DMS 273 treated with DMSO at 0.1 percent for 48 hours (cell line): ENCODE results near the gene FOXC2.

Experiments
- DNase-seq: peaks from one replicate; lab custom pipeline; 2025; lab: John Stamatoyannopoulos, UW

Gene FOXC2

DNA sequence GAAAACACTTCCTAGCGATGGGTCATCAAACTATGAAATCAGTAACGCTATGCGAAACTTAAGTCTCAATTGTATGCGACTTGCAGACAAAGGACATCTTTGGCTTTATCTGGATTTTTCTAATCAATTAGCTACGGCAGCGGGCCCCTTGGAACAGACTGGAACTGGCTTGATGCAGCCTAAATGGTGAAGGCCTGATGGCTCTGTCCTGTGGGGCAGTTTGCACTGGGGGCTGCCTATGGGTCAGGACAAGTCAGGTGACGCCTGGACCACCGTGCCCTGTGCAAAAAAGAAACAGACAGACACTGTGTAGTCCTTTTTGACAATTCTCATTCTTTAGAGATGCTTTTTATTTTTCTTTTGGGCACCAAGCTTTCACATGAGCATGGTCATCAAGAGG, 33.6 kb upstream of the FOXC2 start:
- no peak for DNase-seq

DNA sequence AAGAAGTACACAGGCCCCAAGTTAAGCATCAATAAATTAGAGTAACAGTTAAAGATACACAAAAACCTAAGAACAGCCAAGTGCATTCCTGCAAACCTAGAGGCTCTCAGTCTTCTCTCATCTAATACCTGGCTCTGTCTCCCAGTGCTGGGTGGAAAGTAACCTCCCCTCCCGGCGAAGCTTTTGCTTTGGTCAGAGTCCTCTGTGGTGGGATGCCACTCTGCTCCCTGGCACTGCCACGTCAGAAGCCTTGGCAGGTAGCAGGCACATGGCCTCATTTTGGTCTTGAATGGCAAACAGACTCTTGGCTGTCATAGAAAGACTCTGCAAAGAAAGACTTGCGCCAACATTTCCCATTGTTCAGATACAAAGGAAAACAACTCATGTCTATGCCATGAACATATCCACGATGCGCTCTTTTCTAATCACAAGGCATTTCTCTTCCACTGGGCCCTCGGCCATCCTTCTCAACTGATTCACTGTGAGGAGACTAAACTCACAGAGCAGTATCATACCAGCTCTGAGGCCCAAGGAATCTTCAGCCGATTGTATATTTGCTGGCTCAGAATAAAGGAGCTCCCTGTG, 32.8 kb upstream of the FOXC2 start:
- no peak for DNase-seq

DNA sequence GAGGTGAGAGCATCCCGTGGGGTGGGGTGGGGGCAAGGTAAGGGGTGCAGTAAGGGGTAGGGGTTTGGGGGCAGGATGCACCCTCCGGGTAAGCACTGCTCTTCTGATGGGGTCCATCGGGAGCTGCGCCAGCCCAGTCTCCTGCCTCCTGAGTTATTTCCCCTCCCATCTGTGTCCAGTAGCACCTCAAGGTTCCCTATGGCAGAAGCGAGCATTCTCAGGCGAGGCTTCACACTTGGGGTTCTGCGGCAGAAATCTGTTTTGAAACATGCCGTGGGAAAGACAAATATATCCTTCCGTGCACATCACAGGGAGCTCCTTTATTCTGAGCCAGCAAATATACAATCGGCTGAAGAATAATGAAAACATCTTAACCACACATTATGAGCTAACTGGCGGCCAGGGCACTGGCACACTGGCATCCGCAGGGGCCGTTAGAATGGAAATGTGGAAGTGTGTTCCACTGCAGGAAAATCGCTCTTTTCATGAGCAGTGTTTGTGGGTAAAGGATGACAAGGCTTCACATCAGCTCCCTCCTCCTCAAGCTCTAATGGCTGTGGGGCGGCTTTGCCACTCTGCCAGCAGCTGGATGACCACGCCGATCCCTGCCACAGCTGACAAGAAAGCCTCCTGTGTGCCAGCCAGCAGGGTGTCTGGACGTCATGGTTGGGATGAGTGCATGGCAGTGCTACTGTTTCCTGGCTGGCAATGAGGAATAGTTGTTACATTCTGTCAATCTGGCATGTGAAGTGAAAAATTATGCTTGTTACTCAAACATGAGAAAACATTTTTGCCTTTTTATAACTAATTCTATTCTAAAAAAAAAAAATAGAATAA, 31.6 kb upstream of the FOXC2 start:
- DNase-seq, result no peak

DNA sequence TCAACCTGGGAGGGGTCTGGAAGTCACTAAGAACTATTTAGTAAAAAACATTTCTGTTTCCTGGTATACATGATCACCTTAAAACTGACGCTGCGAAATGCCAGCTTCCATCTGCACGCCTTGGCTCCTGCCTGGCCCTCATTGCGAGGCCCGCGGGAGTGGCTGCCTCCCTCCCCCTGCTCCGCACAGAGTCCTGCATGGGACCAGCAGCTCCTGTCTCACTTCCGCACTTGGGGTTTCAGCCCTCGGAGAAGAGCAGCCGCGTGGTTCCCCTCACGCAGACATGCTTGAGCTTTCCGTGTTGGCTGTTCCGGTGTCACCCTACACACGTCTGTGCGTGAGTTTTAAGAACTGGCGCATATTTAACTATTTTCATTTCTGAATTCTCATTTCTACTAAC, 30.0 kb upstream of the FOXC2 start:
- no peak for DNase-seq

DNA sequence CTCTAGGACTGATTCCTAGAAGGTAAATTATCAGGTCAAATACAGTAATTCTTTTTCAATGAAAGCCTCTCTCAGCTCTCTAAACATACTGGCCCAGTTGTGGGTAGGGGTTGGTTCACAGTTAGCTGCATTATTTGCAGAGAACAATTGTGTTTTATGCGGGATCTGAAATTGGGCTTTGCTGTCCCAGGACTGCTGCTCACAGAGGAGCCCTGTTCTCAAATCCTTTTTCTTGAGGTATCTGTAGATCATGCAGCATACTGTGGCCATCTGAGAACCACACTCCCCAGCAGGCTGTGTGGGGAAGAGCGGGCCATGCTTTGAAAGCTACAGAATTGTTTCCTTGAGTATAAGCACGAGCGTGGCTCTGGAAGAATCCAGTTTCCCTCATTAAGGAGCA, 29.1 kb upstream of the FOXC2 start:
- DNase-seq, result no peak

DNA sequence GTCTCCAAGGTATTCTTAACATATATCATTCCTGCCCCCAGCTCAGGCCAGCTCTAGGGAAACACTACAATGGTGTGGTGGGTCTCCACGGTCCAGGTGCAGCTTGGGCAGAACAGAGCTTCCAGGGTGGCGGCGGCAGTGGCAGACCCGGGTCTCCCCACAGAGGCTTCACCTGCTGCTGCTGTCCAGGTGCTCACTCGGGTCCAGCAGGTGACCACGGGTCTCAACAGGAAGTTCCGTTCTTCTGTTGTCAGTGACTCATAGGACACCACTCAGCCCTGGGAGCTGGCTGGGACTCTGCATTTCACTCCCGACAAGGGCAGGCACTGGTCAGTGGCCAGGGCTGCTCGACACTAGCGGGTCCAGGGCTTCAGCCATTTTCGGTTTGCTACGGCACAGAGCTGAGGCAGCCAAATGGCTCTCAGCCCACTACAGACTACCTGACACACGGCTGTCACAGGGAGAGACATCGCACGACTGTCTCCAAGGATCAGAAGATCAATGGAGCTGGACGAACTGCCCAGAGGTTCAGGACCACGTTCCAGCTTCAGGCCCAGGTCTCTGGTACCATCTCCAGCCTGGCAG, 28.3 kb upstream of the FOXC2 start:
- no peak for DNase-seq

DNA sequence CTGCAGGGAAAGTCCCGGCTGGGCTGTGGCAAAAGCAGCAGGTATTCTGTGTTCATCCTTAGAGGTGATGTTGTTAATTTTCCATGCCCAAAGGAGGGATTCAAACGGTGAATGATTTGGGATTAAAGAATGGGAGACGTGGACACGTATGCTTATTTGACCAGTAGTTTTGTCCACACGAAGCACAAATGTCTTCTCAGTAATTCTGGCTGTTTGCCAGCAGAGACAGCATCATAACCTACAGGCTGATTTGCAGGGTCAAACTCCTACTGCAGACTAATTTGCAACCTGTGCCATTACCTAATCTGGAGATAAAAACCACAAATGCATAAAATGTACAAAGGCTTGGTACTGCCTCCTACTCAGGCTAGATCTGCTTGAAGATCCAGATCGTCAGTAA, 25.7 kb upstream of the FOXC2 start:
- no peak for DNase-seq

DNA sequence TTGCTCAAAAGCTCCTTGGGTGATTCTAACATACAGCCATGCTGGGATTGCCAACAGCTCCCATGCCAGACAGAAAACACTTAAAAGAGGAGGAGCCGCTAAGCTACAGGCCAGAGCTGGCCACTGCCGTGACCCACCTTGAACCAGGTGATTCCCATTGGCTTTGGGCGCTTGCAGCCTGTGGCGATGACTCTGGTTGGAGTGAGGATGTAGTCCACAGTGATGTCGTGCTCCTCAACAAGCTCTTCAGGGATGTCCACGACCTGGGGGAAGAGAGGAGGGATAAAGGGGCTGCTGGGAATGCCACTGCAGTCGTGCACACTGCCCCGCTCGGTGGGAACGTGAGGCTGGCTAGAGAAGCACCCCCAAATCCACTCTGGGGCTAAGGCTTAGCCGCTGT, 25.1 kb upstream of the FOXC2 start:
- DNase-seq, result no peak

DNA sequence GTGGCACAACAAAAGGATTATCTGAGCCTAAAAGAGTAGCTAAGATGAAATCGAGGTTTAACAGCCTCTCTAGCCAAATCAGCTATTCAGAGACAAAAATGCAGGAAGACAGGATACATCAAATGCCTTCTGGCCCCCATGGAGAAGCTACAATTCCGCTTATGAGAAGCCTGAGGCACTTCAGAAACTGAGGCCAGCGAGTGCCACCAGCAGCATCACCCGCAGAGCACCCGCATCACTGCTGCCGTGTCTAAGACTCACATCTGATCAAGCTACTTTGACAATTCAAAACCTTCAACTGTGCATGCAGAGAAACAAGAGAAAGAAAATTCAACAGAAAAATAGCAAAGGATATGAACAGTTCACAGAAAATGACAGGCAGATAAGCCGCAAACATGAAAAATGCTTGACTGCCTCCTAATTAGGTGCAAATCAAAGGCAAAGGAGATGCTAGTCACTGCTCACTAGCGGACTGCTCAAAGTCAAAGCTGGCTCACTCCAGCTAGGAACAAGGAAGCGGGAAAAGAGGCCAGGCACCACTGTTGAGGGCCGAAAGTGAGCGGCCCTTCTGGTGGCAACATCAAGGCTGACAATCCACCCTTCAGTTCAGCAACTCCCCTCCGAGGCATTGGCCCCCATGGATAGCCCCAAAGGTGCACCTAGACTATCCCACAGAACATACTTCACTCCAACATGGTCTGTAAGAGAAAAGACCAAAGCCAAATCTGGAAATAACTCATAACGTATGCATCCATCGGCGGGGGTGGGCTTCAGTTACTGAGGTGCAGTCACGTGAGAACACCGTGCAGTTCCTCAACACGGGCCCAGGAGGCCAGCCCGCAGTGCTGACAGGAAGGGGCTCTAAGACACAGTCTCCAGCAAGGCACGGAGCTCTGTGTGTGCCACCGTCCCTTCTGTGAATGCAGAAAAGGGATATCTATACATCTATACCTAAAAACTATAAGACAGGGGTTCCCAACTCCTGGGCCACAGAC, 23.6 kb upstream of the FOXC2 start:
- no peak for DNase-seq

DNA sequence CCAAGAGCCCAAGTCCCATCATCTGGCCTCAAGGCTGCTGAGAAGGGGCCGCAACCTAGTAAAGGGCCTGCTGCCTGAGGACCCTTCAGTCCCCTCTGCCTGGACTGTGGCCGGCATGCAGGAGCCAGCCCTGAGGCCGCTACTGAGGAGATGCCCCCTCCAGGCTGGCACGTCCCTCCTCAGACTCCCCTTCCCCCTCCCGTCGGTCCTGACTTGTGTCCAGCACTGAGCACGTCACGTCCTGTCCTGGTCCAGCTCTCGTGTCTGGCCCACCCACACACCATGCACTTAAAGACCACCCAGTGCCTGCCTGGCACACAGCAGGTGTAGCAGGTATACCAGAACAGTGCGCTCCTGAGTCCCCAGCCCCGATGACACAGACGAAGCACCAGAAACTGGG, 21.1 kb upstream of the FOXC2 start:
- no peak for DNase-seq

DNA sequence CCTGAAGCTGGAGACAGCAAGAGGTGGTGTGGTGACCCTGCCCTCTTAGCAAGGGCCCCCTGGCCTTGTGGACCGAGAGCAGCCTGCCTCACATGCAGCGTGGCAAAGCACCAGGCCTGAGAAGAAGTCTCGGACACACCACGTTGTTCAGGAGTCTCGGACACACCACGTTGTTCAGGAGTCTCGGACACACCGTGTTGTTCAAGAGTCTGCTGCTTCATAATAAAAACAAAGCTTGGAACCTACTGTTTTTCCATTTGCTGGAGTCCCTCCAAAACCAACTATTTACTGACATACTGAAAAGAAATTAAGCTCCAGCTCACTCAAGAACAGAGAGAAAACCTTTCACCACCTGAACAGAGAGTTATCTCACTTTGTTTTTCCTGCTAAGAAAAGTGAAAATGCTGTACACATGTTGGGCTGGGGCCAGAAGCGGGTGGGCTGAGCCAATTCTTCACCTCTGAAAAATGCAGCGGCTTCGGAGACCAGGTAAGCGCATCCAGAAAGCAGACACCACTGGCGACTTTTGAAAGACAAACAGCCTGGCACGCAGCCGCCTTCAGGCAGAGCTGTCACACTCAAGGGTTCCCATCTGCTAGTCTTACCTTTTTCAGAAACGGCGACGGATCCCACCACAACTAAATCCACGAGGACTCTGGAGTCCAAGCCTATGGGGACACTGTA, 20.5 kb upstream of the FOXC2 start:
- no peak for DNase-seq

DNA sequence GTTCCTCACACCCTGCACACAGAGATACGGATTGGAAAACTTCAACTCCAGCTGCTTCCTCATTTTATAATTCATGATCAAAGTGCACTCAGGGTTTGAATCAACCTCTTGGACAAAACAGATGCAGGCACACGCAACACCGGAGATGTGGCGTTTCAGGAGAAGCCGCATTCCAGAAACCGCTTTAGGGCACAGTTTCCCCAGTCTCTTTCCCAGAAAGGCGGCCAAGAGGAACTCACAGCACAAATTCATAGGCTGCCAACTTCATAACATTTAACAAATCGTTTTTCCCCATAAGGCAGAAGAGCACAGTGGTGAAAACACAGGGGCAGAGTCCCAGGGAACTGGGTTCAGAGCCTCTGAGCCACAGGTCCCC, 20.0 kb upstream of the FOXC2 start:
- no peak for DNase-seq

DNA sequence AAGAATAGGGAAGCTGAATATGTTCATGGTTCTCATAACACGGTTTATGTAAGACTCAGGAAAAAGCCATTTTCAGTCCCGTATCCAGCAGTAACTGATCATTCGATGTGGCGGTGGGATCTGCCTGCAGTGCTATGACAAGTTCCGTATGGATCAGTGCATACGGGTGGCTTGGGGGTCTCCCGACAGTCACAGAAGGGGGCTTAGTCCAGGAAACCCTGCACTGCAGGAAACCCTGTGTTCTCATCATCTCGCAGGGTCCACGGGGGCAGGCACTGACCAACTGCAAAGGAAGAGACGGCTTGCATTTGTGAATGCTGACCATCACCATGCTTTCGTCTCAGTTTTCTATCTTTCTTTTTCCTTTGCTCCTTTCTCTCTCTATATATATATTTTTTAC, 19.3 kb upstream of the FOXC2 start:
- DNase-seq, result no peak

DNA sequence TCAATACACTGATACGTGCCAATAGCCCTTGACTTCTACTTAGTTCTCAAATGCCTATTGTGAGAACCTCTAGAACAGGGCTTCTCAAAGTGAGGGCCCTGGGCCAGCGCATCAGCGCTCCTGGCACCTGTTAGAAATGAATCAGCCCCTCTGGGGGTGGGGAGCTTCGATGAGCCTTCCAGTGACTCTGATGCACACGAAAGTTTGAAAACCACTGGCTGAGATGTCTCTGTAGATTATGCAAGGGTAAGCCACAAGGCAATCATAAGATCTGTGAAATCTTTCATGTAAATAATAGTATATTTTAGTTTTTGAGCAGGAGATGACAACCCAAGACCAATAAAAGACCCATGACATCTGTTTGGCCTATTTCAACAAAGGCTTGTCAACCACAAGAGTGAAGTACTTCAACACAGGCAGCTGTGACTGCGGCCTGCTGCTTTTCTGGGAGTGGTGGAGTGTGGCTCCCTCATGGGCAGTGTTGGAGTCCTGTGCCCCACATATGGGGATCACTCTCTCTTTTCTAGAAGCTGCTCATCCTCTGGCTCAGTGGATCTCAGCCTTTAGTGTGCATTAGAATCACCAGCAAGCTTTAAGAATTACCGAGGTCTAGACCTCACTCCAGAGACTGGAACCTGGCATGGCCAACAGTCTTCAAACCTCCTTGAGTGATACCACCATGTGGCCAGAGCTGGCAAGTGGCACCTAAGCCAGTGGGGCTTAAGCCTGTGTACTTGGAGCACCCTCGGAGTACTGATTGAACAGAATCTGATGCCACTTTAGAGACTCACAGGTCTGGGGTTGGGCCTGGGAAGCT, 17.3 kb upstream of the FOXC2 start:
- DNase-seq, result no peak

DNA sequence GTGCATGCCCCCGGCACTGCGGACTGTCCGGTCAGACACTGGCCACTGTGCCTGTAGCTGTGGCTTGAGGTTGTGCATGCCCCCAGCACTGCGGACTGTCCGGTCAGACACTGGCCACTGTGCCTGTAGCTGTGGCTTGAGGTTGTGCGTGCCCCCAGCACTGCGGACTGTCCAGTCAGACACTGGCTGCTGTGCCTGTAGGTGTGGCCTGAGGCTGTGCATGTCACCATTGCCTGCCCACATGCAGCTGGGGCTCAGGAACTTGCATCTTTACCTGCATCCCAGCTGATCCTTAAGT, 16.8 kb upstream of the FOXC2 start:
- DNase-seq, result no peak

DNA sequence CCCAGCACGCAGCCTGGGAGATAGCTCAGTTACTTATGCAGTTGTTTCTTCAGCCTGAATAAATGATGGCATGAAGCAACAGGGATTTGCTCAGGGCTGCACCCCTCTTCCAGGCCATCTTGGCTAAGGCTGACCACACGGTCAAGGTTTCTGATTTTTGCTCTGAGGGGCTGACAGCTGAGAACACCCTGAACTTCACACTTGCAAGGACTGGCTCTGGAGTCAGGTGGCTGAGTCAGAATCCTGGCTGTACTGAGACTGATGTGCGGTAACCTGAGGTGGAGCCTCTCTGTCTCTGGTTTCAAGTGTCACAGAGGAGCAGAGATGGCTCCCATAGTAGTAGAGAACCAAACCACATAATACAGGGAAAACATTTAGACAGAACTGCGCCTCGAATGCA, 16.3 kb upstream of the FOXC2 start:
- no peak for DNase-seq

DNA sequence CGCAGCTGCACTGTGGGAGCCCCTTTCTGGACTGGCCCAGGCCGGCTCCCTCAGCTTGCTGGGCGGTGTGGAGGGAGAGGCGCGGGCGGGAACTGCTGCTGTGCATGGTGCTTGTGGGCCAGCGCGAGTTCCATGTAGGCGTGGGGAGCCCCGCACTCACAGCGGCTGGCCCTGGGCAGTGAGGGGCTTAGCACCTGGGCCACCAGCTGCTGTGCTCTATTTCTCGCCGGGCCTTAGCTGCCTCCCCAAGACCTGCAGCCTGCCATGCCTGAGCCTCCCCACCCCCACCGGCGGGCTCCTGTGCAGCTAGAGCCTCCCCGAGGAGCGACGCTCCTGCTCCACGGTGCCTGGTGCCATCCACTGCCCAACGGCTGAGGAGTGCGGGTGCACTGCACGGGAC, 13.3 kb upstream of the FOXC2 start:
- DNase-seq, result no peak

DNA sequence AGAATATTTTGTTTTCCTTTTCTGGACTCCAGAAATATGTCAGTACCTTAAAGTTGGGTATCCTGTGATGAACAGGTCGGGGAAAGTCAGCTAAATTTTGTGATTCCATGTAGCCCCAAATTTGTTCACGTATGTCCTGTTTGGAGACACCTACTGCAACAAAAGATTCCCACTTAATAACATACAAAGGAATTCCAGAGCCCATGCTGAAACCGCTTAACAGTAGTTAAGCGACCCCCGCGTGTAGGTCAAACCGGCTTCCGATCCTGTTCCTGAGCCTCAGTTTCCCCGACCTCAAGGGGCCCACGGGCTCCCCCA, 12.1 kb upstream of the FOXC2 start:
- DNase-seq, result no peak

DNA sequence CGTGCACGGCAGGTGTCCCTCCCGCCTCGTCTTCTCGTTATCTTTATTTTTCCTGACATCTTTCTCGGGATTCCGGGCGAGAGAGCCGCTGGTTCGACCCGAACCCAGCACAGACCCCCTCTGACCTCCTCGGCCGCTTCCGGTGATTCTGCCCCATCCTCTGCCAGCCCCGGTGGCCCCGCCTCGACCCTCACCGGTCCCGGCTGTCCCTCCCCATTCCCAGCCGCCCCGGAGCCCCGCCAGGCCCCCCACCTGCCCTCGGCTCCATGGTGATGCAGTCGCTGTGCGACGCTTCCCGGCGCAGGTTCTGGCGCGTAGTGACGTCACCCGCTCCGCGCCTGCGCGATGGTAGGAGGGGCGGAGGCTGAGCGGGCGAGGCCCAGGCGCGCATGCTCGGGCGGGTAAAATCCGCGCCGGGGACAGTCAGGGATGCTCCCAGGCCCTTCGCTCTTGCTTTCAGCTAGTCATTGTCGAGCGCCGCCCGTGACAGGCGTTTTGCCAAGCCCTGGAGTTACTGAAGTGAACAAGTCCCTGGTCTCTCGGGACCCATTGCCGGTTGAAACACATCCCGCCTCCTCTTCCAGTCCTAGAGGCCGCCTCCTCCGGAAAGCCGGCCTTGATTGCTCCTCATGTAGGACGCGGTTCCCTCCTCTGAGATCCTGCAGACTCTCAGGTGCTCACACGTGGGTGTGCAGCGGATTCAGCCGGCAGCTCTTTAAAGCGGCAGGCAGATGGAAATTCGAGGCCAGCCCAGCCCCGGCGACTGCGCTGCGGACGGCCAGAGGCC, 11.5 kb upstream of the FOXC2 start, which contains the start of gene MTHFSD:
TSS of gene MTHFSD (minus strand) at position 319 of the 787 bp plus-strand sequence. CDS start at position 268, 51 bp downstream.
- peak; percentile 37 for DNase-seq

DNA sequence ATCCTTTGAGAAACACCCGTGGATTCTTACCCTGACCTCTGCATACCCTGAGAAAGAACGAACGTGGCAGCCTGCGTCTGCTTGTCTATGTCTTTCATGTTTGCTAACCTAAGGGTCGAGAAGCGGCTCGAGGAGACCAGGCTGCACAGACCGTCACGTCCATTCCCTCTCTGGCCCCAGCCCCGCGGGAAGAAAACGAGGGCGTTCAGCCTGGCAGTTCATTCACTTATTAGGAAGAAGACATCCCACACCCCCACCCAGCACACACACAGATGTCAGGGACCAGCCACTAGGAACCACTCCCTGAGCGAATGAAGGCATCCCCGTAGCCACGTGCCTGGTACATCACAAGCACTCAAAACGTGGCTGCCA, 10.9 kb upstream of the FOXC2 start:
- no peak for DNase-seq
